Kidney tubule cell (primary cell): Measurements from ENCODE around the gene ZNF260.
"Not testable (repeated sequence)": the region's sequence is repeated elsewhere in the genome, so short reads cannot be mapped to it uniquely, and the experiment has no call there.

Experiments used
- DNase-seq: peaks from one replicate; pipeline ENCODE4 v3.0.0-alpha.2; 2018; ENCODE audit warnings: low spot score

Gene ZNF260

GRCh38 chr19:36528194-36528920 is at the start of gene ZNF260:
Gene ZNF260, minus strand, starts transcription at chr19:36528271. Its CDS starts 13,033 bp downstream, at chr19:36515238.
- peak; percentile 94 for DNase-seq

DNA sequence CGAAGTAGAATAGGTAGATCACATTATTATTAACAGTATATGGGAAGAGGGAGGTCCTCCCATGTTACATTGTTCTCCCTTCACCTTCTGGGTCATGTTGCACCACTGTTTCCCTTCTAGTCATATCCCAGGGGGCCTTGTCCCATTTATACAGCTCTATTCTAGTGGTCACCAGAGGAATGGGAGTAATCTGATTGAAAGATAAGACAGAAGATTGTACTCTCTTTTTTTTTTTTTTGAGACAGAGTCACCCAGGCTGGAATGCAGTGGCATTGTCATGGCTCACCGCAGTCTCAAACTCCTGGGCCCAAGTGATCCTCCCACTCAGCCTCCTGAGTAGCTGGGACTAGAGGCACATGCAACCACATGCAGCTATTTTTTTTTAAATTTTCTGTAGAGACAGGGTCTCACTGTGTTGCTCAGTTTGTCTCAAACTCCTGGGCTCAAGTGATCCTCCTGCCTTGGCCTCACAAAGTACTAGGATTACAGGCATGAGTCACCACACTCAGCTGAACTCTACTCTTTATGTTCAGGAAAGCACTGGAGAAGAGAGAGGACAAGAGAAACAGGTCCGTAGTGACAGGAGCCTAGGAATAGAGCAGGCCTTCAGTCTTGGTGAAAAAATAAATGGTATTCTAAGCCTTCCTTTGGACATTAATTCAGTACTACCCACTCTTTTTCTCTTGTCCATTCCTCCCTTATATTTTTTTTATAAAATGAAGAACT is 49.4 kb upstream of the ZNF260 start:
- DNase-seq, result peak; percentile 30

DNA sequence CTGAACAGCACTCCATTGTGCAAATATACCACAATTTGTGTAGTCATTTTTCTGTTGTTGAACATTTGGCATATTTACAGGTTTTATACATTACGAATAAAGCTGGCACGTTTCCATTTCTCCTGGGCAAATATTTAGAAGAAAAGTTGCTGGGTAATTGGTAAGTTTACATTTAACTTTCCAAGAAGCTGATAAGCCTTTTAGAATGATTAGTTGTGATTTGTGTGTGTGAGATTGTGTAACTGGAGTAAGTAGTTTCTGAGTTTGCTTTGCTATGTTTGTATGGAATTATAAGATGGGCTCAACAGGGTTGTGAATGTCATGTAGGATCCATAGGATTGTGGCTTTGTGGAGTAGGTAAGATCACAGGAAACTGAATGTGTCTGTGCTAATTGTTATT is 46.7 kb upstream of the ZNF260 start:
- DNase-seq, result no peak

- DNase-seq, result peak; percentile 37
These were observed 46.0 kb upstream of the ZNF260 start for GRCh38 chr19:36573895-36574720.

DNA sequence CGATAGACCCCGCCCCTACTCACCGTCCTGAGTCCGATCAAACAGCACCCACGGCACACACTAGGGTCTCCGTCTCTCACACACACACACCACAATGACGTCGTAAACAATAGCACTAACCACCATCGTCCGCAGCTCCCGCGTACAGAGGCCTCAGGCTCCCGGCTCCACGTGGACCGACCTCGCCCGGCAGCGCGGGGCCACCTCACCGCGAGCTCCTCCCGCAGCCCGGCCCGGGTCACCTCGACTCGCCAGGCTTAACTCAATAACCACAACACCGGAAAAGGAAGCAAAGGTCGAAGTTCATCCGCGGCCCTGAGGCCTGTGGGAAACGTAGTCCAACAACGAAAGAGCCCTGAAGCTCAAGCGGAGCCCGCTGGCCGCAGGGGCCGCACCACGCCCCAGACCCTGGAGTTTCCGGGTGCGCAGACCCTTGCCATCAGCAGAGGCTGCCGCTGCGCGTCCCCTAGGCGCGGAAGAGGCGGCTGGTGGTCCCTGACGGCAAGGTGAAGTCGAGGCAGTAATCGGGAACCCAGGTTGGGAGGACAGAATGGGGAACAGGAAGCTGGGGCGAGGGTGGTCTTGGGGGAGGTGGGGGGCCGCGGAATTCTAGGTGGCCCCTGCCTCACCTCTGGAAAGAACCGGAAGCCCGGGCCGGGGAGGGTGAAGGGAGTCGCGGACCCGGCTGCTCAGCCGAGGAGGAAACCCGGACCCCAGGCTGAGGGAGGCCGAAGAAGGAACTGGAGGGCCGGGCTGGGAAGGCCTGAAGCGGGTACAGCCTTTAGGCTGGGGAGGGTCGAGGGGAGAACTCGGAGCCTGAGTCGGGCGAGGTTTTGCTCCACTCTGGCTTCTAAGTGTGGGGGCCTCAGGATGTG is 45.2 kb upstream of the ZNF260 start, which contains the start of gene ZNF529:
TSS of gene ZNF529 (minus strand) at position 273 of the 875 bp plus-strand sequence. CDS start 946 bp downstream, outside the sequence.
- peak; percentile 92 for DNase-seq

DNA sequence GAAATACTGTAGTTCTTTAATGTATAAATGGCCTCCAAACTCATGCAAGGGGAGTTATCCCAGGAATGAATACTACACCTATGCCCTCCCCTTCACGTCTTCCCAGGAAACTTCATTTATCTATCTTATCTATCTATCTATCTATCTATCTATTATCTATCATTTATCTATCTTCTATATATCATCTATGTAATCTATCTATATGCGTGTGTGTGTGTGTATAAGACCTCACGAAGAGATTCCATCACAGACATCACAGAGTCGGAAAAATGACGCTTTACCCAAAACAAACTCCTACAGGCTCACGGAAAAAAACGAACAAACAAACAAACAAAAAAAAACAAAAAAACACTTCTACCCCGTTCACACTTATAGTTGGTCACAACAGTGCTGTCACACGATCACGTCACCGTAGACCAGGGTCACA is 44.5 kb upstream of the ZNF260 start:
- DNase-seq, result no peak

DNA sequence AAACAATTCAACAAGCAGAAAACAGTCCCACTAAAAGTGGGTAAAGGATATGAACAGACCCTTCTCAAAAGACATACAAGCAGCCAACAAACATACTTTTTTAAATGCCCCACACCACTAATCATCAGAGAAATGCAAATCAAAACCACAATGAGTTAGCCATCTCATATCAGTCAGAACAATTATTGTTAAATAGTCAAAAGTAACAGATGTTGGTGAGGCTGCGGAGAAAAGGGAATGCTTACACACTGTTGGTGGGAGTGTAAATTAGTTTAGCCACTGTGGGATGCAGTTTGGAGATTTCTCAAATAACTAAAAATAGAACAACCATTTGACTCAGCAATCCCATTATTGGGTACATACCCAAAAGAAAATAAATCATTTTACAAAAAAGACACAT is 36.3 kb upstream of the ZNF260 start:
- no peak for DNase-seq

DNA sequence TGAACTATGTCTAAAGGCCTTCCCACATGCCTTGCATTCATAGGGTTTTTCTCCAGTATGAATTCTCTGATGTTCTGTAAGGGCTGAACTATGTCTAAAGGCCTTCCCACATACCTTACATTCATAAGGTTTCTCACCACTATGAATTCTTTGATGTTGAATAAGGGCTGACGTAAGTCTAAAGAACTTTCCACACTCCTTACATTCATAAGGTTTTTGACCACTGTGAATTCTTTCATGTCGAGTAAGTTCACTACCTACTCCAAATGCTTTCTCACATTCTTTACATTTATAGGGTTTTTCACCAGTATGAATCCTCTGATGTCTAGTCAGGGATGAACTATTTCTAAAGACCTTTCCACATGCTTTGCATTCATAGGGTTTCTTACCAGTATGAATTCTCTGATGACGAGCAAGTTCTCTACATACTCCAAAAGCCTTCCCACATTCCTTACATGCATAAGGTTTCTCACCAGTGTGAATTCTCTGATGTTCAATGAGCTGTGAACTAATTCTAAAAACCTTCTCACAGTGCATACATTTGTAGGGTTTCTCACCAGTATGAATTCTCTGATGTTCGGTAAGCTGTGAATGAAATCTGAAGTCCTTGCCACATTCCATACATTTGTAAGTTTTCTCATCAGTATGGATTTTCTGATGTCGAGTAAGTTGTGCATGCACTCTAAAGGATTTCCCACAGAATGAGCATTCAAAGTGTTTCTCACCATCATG is 19.1 kb upstream of the ZNF260 start:
- DNase-seq, result peak; percentile 5

GRCh38 chr19:36528921-36529518 is 949 bp upstream of the ZNF260 start:
- DNase-seq, result no peak

- no peak for DNase-seq
These were observed 238 bp downstream of the ZNF260 start for GRCh38 chr19:36527873-36528193.

DNA sequence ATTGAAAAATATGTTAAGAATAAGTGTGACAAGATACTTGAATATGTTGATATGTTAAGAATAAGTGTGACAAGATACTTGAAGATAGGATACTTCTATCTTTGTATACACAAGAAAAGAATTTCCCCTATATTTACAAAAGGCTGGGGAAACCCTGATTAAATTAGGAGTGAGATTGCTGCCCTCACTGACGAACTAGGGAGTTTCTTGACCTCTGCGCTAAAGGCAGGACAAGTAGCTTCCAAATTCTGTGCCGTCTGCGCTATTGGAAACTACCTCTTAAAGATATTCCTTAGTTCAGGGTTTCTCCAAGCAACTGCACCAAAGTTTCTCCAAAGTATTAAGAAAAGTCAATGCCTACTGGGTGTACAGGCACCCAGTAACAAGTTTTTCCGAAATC is 730 bp downstream of the ZNF260 start:
- peak; percentile 17 for DNase-seq

DNA sequence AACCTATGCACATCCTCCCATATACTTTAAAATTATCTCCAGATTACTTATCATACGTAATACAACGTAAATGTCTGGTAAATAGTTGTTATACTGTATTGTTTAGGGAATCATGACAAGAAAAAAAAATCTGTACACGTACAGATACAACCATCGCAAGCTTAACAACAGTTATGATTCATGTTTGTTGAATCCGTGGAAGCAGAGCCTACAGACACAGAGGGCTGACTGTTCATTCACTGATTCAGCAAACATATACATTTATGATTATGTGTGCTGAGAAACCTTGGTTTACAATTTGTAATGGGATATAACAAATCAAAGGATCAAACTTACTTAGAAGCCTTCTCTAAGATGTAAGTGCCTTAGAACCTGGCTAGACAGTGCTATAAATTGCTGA is 1.5 kb downstream of the ZNF260 start:
- DNase-seq, result peak; percentile 11

GRCh38 chr19:36524617-36525016 is 3.5 kb downstream of the ZNF260 start:
- DNase-seq, result no peak

DNA sequence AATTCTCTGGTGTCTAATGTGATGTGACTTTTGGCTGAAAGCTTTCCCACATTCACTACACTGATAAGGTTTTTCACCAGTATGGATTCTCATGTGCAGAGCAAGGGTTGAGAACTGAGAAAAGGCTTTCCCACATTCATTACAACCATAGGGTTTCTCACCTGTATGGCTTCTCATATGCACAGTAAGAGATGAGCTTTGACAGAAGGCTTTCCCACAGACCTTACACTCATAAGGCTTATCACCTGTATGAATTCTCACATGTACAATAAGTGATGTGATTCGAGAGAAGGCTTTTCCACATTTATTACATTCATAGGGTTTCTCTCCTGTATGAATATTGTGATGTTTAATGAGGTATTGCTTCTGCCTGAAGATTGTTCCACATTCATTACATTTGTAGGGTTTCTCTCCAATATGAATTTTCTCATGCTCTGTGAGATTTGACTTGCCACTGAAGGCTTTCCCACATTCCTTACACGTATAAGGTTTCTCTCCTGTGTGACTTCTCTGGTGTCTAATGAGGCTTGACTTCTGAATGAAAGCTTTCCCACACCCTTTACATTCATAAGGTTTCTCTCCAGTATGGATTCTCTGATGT is 14.0 kb downstream of the ZNF260 start:
- no peak for DNase-seq

DNA sequence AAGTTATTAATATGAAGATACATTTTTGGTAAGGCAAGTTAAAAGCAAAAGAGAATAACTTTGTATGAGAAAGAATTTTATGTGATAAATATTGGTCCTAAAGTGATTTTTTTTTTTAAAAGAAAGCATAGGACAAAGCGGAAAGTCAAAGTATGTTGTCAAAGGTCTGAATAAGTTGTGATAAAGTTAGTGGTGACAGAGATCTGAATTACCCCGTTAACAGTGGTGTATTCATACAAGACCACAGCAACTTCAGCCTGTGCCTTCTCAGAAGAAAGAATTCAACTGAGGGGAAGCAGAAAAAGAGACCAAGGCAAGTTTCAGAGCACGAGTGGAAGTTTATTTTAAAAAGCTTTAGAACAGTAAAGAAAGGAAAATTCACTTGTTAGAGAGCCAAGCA is 19.7 kb downstream of the ZNF260 start:
- DNase-seq, result no peak

GRCh38 chr19:36501973-36502372 is 26.1 kb downstream of the ZNF260 start:
- DNase-seq, result no peak

DNA sequence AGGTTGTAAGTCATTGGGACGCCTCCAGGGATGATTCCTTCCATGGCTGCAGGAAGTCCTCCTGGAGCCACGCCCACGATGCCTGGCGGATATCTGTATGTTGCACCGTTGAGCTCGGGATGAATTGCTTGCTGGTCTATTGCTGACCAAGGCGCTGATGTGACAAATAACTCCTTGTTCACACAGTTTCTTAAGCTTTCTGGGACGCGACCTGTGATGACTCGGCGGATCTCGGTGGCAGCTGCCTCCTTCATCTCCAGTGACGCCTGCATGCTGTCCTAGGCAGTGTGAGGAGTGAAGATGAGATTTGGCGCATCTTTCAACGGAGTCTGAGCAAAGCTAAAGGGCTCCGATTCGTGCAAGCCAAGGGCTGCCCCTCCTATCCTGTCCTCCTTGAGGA is 31.1 kb downstream of the ZNF260 start:
- DNase-seq, result no peak

DNA sequence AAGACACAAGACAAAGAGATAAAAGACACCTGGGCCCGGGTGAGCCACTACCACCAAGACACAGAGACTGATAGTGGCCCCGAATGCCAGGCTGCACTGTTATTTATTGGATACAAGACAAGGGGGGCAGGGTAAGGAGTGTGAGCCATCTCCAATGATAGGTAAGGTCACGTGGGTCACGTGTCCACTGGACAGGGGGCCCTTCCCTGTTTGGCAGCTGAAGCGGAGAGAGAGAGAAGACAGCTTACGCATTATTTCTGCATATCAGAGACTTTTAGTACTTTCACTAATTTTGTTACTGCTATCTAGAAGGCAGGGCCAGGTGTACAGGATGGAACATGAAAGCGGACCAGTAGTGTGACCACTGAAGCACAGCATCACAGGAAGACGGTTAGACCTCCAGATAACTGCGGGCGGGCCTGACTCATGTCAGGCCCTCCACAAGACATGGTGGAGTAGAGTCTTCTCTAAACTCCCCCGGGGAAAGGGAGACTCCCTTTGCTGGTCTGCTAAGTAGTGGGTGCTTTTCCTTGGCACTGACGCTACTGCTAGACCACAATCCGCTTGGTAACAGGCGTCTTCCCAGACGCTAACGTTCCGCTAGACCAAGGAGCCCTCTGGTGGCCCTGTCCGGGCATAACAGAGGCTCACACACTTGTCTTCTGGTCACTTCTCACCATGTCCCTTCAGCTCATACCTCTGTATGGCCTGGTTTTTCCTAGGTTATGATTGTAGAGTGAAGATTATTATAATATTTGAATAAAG is 35.2 kb downstream of the ZNF260 start:
- peak; percentile 39 for DNase-seq

DNA sequence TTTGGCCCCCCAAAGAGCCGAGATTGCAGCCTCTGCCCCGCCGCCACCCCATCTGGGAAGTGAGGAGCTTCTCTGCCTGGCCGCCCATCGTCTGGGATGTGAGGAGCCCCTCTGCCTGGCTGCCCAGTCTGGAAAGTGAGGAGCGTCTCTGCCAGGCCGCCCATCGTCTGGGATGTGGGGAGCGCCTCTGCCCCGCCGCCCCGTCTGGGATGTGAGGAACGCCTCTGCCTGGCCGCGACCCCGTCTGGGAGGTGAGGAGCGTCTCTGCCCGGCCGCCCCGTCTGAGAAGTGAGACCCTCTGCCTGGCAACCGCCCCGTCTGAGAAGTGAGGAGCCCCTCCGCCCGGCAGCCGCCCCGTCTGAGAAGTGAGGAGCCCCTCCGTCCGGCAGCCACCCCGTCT is 37.2 kb downstream of the ZNF260 start:
- DNase-seq, result not testable (repeated sequence)
